ENCODE data around the gene ENPEP.
"Not testable (repeated sequence)": the region's sequence is repeated elsewhere in the genome, so short reads cannot be mapped to it uniquely, and the experiment has no call there.

DNA sequence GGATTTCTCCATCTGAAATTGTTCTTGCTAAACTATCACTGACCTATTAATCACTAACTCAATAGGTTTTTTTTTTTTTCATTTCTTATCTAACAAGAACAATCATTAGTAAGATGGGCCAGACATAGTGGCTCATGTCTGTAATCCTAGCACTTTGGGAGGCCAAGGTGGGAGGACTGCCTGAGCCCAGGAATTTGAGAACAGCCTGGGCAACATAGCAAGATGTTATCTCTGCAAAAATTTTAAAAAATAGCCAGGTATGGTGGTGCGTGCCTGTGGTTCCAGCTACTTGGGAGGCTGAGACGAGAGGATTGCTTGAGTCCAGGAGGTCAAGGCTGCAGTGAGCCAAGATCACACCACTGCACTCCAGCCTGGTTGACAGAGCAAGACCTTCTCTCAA lies 100.7 kb downstream of the ENPEP start:
- TF ChIP-seq, protein P1, sequence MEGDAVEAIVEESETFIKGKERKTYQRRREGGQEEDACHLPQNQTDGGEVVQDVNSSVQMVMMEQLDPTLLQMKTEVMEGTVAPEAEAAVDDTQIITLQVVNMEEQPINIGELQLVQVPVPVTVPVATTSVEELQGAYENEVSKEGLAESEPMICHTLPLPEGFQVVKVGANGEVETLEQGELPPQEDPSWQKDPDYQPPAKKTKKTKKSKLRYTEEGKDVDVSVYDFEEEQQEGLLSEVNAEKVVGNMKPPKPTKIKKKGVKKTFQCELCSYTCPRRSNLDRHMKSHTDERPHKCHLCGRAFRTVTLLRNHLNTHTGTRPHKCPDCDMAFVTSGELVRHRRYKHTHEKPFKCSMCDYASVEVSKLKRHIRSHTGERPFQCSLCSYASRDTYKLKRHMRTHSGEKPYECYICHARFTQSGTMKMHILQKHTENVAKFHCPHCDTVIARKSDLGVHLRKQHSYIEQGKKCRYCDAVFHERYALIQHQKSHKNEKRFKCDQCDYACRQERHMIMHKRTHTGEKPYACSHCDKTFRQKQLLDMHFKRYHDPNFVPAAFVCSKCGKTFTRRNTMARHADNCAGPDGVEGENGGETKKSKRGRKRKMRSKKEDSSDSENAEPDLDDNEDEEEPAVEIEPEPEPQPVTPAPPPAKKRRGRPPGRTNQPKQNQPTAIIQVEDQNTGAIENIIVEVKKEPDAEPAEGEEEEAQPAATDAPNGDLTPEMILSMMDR (conservative IDR thresholded peaks at IDR 0.05), result not testable (repeated sequence)
- TF ChIP-seq ZFX (IDR thresholded peaks at IDR 0.05), result not testable (repeated sequence)

All from C4-2B (cell line).